ENCODE measurements around the gene RPTN. TPM values are rescaled to one million over a fixed set of nuclear protein-coding genes. Genes with fewer than 3 reads are reported as not detected.

RPTN gene
- total and polyA plus RNA-seq, 5 donors = not detected

GRCh38 chr1:152137215-152137614 is 21.8 kb downstream of the RPTN start:
- Histone ChIP-seq H3K27me3 (ENCODE audit: control insufficient read depth, insufficient read depth) (peaks cover 2% of the 10 kb centered on the region), H3K4me1 (ENCODE audit: control insufficient read depth, insufficient read depth, low read length) (no peaks in the 10 kb centered on the region), H3K27ac (ENCODE audit: low read length) (no peak overlapping the region), H3K9me3 (ENCODE audit: control insufficient read depth, low read length) (no peaks in the 10 kb centered on the region), H3K4me3 (ENCODE audit: low read length) (no peak overlapping the region)
- DNase-seq (no peak), ATAC-seq (no peak)
- intact Hi-C loops (cut with DNase I) = no loop called here

- Histone ChIP-seq H3K9me3 (ENCODE audit: control insufficient read depth, low read length) (no peaks in the 10 kb centered on the region), H3K27ac (ENCODE audit: low read length) (no peak overlapping the region), H3K27me3 (ENCODE audit: control insufficient read depth, insufficient read depth) (no peaks in the 10 kb centered on the region), H3K4me3 (ENCODE audit: low read length) (no peak overlapping the region), H3K4me1 (ENCODE audit: control insufficient read depth, insufficient read depth, low read length) (no peaks in the 10 kb centered on the region)
- no peak for DNase-seq
- ATAC-seq = no peak
- intact Hi-C loops (cut with DNase I) = no loop called here
These were observed 28.8 kb downstream of the RPTN start for GRCh38 chr1:152130186-152130585.

- DNase-seq (no peak), ATAC-seq (no peak)
- H3K27me3 ChIP-seq (ENCODE audit: control insufficient read depth, insufficient read depth) = no peaks in the 10 kb centered on the region
- H3K4me3 ChIP-seq (ENCODE audit: low read length) = no peak overlapping the region
- no peak overlapping the region for H3K27ac ChIP-seq (ENCODE audit: low read length)
- H3K9me3 ChIP-seq (ENCODE audit: control insufficient read depth, low read length) = no peaks in the 10 kb centered on the region
- intact Hi-C loops (cut with DNase I) = no loop called here
- H3K4me1 ChIP-seq (ENCODE audit: control insufficient read depth, insufficient read depth, low read length) = no peaks in the 10 kb centered on the region
These were observed 31.4 kb downstream of the RPTN start for GRCh38 chr1:152127673-152128072.

- no peak for ATAC-seq
- DNase-seq = no peak
- Histone ChIP-seq H3K27ac (ENCODE audit: low read length) (no peak overlapping the region), H3K9me3 (ENCODE audit: control insufficient read depth, low read length) (no peaks in the 10 kb centered on the region), H3K4me3 (ENCODE audit: low read length) (no peak overlapping the region), H3K27me3 (ENCODE audit: control insufficient read depth, insufficient read depth) (no peaks in the 10 kb centered on the region), H3K4me1 (ENCODE audit: control insufficient read depth, insufficient read depth, low read length) (no peaks in the 10 kb centered on the region)
- intact Hi-C loops (cut with DNase I) = no loop called here
- 68% methylated on average over 6 of the region's 6 CpGs for WGBS
These were observed 33.1 kb downstream of the RPTN start for GRCh38 chr1:152125834-152126443.

GRCh38 chr1:152118915-152119314 is 40.1 kb downstream of the RPTN start:
- 89% methylated on average over 1 of the region's 1 CpG for WGBS

GRCh38 chr1:152115344-152115743 is 43.7 kb downstream of the RPTN start, which contains the start of gene TCHH:
TSS of gene TCHH (minus strand) at chr1:152115444. CDS start at chr1:152114080, 1,364 bp downstream.
- Histone ChIP-seq H3K9me3 (ENCODE audit: control insufficient read depth, low read length) (no peaks in the 10 kb centered on the region), H3K27ac (ENCODE audit: low read length) (no peak within 1 kb of the TSS), H3K4me1 (ENCODE audit: control insufficient read depth, insufficient read depth, low read length) (peaks cover 13% of the 10 kb centered on the region), H3K4me3 (ENCODE audit: low read length) (no peak within 1 kb of the TSS), H3K27me3 (ENCODE audit: control insufficient read depth, insufficient read depth) (peaks cover 16% of the 10 kb centered on the region)
- DNase-seq (no peak), ATAC-seq (no peak)
- WGBS = 53% methylated on average over 4 of the region's 4 CpGs
- intact Hi-C loops (cut with DNase I) = no loop called here

More at GRCh38 chr1:152118915-152119314, 40.1 kb downstream of the RPTN start:
- intact Hi-C loops (cut with DNase I) = no loop called here
- Histone ChIP-seq H3K4me1 (ENCODE audit: control insufficient read depth, insufficient read depth, low read length) (no peaks in the 10 kb centered on the region), H3K27me3 (ENCODE audit: control insufficient read depth, insufficient read depth) (peaks cover 16% of the 10 kb centered on the region), H3K4me3 (ENCODE audit: low read length) (no peak overlapping the region), H3K9me3 (ENCODE audit: control insufficient read depth, low read length) (no peaks in the 10 kb centered on the region), H3K27ac (ENCODE audit: low read length) (no peak overlapping the region)
- DNase-seq = no peak
- no peak for ATAC-seq

- 19% methylated on average over 13 of the region's 13 CpGs for WGBS
- intact Hi-C loops (cut with DNase I) = no loop called here
- peaks cover 2% of the 10 kb centered on the region for H3K9me3 ChIP-seq (ENCODE audit: control insufficient read depth, low read length)
These were observed 46.1 kb downstream of the RPTN start for GRCh38 chr1:152112885-152113432.

GRCh38 chr1:152112101-152112884 is 46.7 kb downstream of the RPTN start:
- no peak overlapping the region for H3K27ac ChIP-seq (ENCODE audit: low read length)
- 2% methylated on average over 53 of the region's 53 CpGs for WGBS
- peak overlapping the region; percentile 36 for H3K4me3 ChIP-seq (ENCODE audit: low read length)
- H3K4me1 ChIP-seq (ENCODE audit: control insufficient read depth, insufficient read depth, low read length) = peaks cover 19% of the 10 kb centered on the region
- H3K27me3 ChIP-seq (ENCODE audit: control insufficient read depth, insufficient read depth) = peaks cover 11% of the 10 kb centered on the region
- ATAC-seq (no peak), DNase-seq (peak in 2 of 3 donors; percentile 43 to 48)
- H3K9me3 ChIP-seq (ENCODE audit: control insufficient read depth, low read length) = peaks cover 2% of the 10 kb centered on the region
- intact Hi-C loops (cut with DNase I) = no loop called here

More at GRCh38 chr1:152112885-152113432, 46.1 kb downstream of the RPTN start:
- no peak for ATAC-seq
- H3K4me1 ChIP-seq (ENCODE audit: control insufficient read depth, insufficient read depth, low read length) = peaks cover 19% of the 10 kb centered on the region
- DNase-seq = no peak
- H3K27ac ChIP-seq (ENCODE audit: low read length) = no peak overlapping the region
- H3K4me3 ChIP-seq (ENCODE audit: low read length) = no peak overlapping the region
- H3K27me3 ChIP-seq (ENCODE audit: control insufficient read depth, insufficient read depth) = peaks cover 11% of the 10 kb centered on the region

GRCh38 chr1:152111515-152111968 is 47.5 kb downstream of the RPTN start:
- H3K27ac ChIP-seq (ENCODE audit: low read length) = no peak overlapping the region
- intact Hi-C loops (cut with DNase I) = no loop called here
- DNase-seq (peak in 2 of 3 donors; percentile 17 to 32), ATAC-seq (no peak)
- H3K4me1 ChIP-seq (ENCODE audit: control insufficient read depth, insufficient read depth, low read length) = peaks cover 19% of the 10 kb centered on the region
- H3K9me3 ChIP-seq (ENCODE audit: control insufficient read depth, low read length) = peaks cover 2% of the 10 kb centered on the region
- H3K27me3 ChIP-seq (ENCODE audit: control insufficient read depth, insufficient read depth) = peaks cover 8% of the 10 kb centered on the region
- peak overlapping the region; percentile 54 for H3K4me3 ChIP-seq (ENCODE audit: low read length)
- 2% methylated on average over 44 of the region's 44 CpGs for WGBS

- Histone ChIP-seq H3K4me3 (ENCODE audit: low read length) (peak overlapping the region; percentile 54), H3K9me3 (ENCODE audit: control insufficient read depth, low read length) (peaks cover 2% of the 10 kb centered on the region), H3K27ac (ENCODE audit: low read length) (no peak overlapping the region), H3K4me1 (ENCODE audit: control insufficient read depth, insufficient read depth, low read length) (peaks cover 19% of the 10 kb centered on the region), H3K27me3 (ENCODE audit: control insufficient read depth, insufficient read depth) (peaks cover 8% of the 10 kb centered on the region)
- under 1% methylated on average over 60 of the region's 60 CpGs for WGBS
- intact Hi-C loops (cut with DNase I) = no loop called here
- ATAC-seq (peak; percentile 45 to 63), DNase-seq (peak; percentile 35 to 66 (median 56))
These were observed 48.0 kb downstream of the RPTN start for GRCh38 chr1:152110860-152111514.
